Glomerular visceral epithelial cell (primary cell): ENCODE measurements around the gene THBS3.
"Not testable (repeated sequence)": the region's sequence is repeated elsewhere in the genome, so short reads cannot be mapped to it uniquely, and the experiment has no call there.

ENCODE experiments used
- DNase-seq: peaks from one replicate; pipeline ENCODE4 v3.0.0-alpha.2; 2016; ENCODE audit errors: extremely low spot score

The THBS3 gene

GRCh38 chr1:155189926-155190325, 17.8 kb downstream of the THBS3 start:
- not testable (repeated sequence) for DNase-seq

DNA sequence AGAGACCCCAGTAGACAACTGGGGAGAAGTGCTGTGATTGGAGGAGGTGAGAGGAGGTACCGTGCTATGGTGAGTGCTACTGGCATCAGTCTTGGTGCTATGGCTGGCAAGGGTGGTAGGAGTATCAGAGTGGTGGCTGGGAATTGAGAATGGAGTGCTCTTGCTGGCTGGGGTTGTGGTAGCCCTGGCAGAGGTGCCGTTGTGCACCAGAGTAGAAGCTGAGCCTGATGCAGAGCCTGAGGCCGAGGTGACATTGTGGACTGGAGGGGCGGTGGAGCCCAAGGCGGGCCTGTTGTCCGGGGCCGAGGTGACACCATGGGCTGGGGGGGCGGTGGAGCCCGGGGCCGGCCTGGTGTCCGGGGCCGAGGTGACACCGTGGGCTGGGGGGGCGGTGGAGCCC, 19.4 kb downstream of the THBS3 start:
- DNase-seq = no peak

DNA sequence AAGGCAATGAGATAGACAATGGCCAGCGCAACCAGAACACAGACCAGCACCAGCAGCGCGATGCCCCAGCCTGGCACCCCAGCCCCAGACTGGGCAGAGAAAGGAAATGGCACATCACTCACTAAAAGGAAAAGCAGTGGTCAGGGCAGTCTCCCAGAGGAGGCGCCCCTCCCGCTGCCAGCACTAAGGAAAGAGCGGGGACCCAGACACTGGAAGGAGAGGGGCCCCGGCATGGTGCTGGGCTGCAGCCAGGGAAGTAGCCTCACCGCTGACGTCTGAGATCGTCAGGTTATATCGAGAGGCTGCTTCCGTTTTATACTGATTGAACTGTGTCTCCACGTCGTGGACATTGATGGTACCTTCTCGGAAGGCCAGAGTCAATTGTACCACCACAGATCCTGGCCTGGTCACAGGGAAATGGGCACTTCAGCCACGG, 20.2 kb downstream of the THBS3 start:
- no peak for DNase-seq

GRCh38 chr1:155186794-155187455, 20.8 kb downstream of the THBS3 start:
- DNase-seq = no peak

DNA sequence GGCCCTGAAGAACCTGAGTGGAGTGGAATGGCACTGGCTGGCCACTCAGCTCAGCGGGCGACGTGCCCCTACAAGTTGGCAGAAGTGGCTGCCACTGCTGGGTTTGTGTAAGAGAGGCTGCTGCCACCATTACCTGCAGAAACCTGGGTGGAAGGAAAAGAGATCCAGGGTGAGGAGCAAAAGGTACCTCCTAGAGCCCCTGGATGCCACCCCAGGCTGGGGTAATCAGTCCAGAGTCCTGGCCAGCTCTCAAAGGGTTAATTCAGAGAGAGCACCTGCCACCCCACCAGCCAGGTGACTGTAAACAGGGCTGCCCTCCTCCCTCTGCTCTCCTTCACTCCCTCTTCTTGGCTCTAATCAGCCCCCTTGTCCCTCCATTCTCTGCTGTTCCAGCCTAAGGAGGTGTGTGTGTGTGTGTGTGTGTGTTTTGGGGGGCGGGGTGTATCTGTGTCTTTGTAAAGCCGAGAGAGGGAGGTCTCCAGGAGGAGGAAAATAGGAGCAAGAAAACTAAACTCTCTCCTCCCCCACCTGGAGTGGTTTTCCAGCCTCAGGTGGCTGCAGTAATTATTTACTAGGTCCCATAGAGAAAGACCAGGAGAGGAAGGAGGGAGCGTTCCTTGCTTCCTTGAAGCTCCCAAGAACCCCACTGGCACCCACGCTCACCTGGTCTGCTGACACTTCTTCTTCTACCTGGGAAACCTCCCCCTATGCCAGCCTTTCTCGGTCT, 21.5 kb downstream of the THBS3 start:
- DNase-seq = no peak

GRCh38 chr1:155185783-155186066, 22.0 kb downstream of the THBS3 start:
- DNase-seq = no peak

DNA sequence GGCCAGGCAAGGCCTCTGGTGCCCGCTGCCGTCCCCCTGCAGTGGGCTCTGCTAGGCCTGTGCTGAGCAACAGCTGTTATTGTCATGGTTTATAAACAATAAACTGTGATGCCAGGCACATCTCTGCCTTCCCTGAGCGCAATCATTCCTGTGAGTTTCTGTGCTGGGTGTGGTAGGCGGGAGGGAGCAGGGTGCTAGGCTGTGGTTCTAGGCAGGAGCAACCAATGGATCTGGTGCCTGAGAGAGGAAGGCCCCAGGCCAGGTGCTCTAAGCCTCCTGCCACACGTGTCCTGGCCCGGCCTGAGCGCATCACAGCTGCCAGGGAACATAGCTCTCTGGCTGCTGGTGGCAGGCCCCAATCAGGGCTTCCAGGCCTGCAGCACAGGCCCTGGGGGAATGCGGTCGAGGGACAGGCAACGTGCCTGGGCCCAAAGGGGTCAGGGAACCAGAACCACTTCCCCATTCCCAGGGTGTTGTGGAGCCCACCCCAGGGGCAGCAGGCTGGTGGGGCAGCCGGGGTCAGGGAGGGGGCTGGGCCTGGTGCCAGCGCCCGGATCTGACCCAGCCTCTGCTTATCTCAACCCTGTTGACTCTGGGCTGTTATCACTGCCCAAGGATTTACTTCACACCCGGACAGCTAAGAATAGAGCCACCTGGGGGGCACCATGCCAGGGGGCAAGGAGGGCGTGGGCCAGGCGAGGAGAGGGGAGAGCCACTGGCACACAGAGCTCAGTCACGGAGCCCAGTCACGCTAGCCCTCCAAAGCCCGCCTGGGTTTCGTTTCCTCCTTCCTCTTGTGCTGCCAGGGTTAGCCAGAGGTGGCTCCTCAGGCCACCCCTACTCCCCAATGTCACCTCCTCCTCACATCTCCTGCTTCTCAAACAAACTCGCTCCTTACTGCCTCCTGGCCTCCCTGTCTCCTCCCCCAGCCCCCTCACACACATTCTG, 22.6 kb downstream of the THBS3 start:
- DNase-seq = no peak

GRCh38 chr1:155184351-155184811, 23.3 kb downstream of the THBS3 start:
- no peak for DNase-seq

GRCh38 chr1:155183775-155184221, 23.9 kb downstream of the THBS3 start:
- no peak for DNase-seq

DNA sequence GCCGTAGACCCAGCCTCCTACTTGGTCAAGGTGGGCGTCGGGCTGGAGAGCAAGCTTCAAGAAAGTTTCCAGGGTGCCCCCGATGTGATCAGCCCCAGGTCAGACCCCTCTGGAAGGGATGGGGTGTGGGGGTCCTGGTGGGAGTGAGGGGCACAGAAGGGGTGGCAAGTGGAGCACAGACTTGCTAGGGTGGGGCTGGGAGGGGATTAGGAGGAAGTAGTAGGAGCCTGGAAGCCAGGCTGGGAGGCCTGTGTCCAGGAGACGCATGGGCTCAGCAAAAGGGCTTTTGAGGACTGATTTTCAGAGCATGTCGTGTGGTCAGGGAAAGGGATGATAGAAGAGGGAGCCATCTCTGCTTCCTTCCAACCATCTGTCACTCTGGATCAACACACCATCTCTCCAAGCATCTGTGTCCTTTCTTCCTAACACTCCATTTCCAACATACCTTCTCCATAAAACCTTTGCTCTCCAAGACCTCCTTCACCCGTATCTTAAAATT, 25.6 kb downstream of the THBS3 start:
- no peak for DNase-seq

DNA sequence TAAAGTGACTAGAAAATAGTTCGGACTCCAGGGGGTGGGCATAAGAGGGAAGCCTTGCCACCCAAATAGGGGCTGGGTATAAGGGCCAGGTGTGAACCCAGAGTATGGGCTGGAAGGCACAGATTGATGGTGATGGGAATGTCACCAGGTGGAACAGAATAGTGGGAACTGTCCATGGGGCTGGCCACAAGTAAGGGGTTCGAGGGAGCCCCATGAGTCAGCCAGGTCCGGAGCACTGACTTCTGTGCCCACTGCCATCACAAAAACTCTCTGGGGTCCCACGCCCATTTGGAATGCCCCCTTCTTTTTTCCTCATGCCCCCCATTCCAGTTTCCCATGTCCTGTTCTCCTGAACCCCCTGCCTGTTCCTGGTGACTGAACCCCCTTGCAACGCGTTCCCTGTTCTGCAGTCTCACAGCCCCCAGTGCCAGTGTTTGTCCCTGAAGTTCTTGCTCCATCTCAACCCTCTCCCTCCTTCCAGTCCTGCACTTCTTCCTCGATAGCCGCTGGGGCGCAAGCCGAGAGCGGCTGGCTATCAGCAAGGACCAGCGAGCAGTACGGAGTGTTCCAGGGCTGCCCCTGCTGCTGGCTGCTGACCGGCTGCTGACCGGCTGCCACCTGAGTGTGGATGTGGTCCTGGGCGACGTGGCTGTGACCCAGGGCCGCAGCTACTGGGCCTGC, 26.2 kb downstream of the THBS3 start:
- DNase-seq = no peak

GRCh38 chr1:155179112-155180031, 28.3 kb downstream of the THBS3 start:
- DNase-seq = no peak

- no peak for DNase-seq
These were observed 29.1 kb downstream of the THBS3 start for GRCh38 chr1:155178441-155179111.

DNA sequence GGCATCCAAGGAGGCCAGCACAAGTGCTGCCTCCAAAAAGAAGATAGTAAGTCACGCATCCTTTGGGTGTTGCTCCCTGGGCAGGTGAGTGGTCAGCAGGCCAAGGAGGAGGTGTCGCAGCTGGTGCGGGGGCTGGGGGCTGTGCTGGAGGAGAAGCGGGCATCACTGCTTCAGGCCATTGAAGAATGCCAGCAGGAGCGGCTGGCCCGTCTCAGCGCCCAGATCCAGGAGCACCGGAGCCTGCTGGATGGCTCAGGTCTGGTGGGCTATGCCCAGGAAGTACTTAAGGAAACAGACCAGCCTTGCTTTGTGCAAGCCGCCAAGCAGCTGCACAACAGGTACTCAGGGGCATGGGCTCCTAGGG, 29.8 kb downstream of the THBS3 start:
- no peak for DNase-seq

DNA sequence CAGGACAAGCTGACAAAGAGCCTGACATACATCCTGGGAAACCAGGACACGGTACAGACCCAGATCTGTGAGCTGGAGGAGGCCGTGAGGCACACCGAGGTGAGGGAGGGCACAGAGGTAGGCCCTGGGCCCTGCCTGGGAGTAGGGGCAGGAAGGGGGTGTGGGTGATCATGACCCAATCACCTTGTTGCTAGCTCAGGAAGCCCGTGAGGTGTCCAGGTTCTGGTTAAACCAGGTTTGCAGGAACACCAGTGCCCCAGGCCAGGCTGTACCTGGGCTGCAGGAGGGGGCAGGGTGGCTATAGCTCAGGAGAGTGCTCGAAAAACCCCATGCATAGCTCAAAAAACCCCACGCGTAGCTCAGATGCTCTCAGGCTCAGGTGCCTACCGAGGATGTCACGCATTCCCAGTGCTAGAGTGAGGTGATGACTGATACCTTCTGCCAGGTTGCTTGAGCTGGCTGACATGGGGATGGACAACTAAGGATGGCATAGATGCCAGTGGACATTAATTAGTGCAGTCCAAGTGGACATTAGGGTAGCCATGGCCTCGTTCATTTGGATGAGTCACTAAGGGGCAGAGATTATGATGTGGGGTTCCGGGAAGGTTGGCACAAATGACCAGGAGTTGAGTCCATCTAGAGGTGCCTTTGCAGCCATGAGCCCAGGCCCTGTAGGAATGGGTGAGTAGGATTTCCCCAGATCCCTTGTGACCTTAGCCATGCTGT, 30.3 kb downstream of the THBS3 start:
- DNase-seq = no peak

- peak; percentile 79 for DNase-seq
These were observed 31.1 kb downstream of the THBS3 start for GRCh38 chr1:155176544-155177071.

DNA sequence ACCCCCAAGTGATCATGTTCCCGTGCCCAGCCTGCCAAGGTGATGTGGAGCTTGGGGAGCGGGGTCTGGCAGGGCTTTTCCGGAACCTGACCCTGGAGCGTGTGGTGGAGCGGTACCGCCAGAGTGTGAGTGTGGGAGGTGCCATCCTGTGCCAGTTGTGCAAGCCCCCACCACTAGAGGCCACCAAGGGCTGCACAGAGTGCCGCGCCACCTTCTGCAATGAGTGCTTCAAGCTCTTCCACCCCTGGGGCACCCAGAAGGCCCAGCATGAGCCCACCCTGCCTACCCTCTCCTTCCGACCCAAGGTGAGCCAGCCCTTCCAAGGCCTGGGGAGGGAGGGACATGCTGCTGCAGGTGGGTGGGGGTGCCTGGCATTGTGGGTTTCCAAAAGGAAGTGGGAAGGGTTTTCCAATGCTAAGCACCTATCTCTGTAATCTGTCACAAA, 31.7 kb downstream of the THBS3 start:
- DNase-seq = no peak

DNA sequence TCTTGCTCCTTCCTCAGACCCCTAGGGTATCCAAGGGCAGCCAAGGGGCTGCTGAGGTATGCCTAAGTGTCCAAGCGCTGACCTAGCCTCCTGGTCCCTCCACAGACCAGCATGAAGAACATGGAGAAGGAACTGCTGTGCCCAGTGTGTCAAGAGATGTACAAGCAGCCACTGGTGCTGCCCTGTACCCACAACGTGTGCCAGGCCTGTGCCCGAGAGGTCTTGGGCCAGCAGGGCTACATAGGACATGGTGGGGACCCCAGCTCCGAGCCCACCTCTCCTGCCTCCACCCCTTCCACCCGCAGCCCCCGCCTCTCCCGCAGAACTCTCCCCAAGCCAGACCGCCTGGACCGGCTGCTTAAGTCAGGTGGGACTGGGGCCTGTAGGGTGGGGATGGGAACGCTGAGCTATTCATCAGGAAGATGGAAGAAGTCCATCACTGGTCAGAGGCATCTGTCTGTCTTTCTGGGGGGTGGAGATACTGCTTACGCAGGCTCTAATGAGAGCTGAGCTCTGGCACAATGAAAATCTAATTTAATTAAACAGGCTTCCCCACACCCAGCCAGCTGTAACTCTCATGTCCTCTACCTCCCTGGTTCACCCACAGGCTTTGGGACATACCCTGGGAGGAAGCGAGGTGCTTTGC, 32.3 kb downstream of the THBS3 start:
- no peak for DNase-seq
